C4-2B (cell line): ENCODE results near the gene RIPOR3.

ENCODE experiments used
- CTCF ChIP-seq: fragments of 450-650 bp; conservative IDR thresholded peaks from 2 replicates; pipeline ENCODE4 v1.5.1; 2017; ENCODE audit warnings: mild to moderate bottlenecking
- ZFX ChIP-seq: fragments of 450-650 bp; IDR thresholded peaks from 2 replicates; pipeline ENCODE4 v1.6.1; 2017

GRCh38 chr20:50561379-50562078, 129.8 kb downstream of the RIPOR3 start:
- no peak for TF ChIP-seq CTCF
- TF ChIP-seq ZFX, result no peak
